Fibroblast of lung (primary cell): ENCODE measurements around the gene CFAP77. TPM values are rescaled to one million over a fixed set of nuclear protein-coding genes. Genes with fewer than 3 reads are reported as not detected.

Source experiments
- DNase-seq, 2 donors: peaks; one replicate each; pipeline versions ENCODE4 v3.0.0 to v3.0.0-alpha.2; 2010; ENCODE audit warnings: low read depth in 2 of 2
- H2AFZ ChIP-seq: 2 replicates; pipeline ENCODE4 v1.5.1; 2012; ENCODE audit warnings: low read length, control low read depth, inconsistent platforms
- H3K27ac ChIP-seq: 2 replicates; pipeline ENCODE4 v1.5.1; 2011; ENCODE audit warnings: low read length, control low read depth; ENCODE audit not compliant: insufficient read depth
- H3K27me3 ChIP-seq: 2 replicates; pipeline ENCODE4 v1.5.1; 2011; ENCODE audit warnings: mild to moderate bottlenecking, low read length; ENCODE audit not compliant: control insufficient read depth, insufficient read depth
- H3K36me3 ChIP-seq: 2 replicates; pipeline ENCODE4 v1.5.1; 2011; ENCODE audit warnings: low read length; ENCODE audit not compliant: control insufficient read depth, insufficient read depth
- H3K4me1 ChIP-seq: 2 replicates; pipeline ENCODE4 v1.5.1; 2011; ENCODE audit warnings: low read length; ENCODE audit not compliant: control insufficient read depth, insufficient read depth; ENCODE audit errors: extremely low read depth
- H3K4me2 ChIP-seq: 2 replicates; pipeline ENCODE4 v1.5.1; 2011; ENCODE audit warnings: low read length, control low read depth; ENCODE audit not compliant: insufficient read depth; ENCODE audit errors: extremely low read depth
- H3K4me3 ChIP-seq, 4 experiments: fragments of 200-600 bp in 1 of 4; sonication (generic) in 1 of 4; replicated peaks in 1 of 4; 2 replicates each; pipeline ENCODE4 v1.5.1; 2011 to 2016; ENCODE audit warnings: low read length in 4 of 4, low read depth in 3 of 4, mild to moderate bottlenecking in 3 of 4, control low read depth in 2 of 4, inconsistent platforms in 1 of 4, mixed read lengths in 1 of 4; ENCODE audit not compliant: insufficient read depth in 1 of 4; ENCODE audit errors: control extremely low read depth in 1 of 4
- H3K79me2 ChIP-seq: 2 replicates; pipeline ENCODE4 v1.5.1; 2012; ENCODE audit warnings: mild to moderate bottlenecking, low read length, inconsistent platforms; ENCODE audit not compliant: control insufficient read depth, insufficient read depth
- H3K9ac ChIP-seq: 2 replicates; pipeline ENCODE4 v1.5.1; 2011; ENCODE audit warnings: mild to moderate bottlenecking, low read length, control low read depth; ENCODE audit not compliant: insufficient read depth
- H3K9me3 ChIP-seq: 2 replicates; pipeline ENCODE4 v1.5.1; 2012; ENCODE audit warnings: low read depth, low read length; ENCODE audit not compliant: control insufficient read depth, insufficient read depth
- H4K20me1 ChIP-seq: 2 replicates; pipeline ENCODE4 v1.5.1; 2011; ENCODE audit warnings: low read length; ENCODE audit not compliant: control insufficient read depth, insufficient read depth; ENCODE audit errors: extremely low read depth
- EZH2 ChIP-seq: IDR thresholded peaks from 2 replicates; pipeline ENCODE4 v1.5.1; 2012; ENCODE audit warnings: low read length, control low read depth, mild to moderate bottlenecking; ENCODE audit errors: missing control alignments
- polyA plus RNA-seq, 2 donors: library from polyadenylated mRNA; depleted of rRNA in 1 of 2; stranded (reverse) in 1 of 2; unstranded in 1 of 2; fragments of >200 nt; gene quantifications; 2 replicates each; pipeline ENCODE4 v1.2.1, GENCODE V29; 2011 to 2012; ENCODE audit warnings: missing spikeins in 1 of 2
- total RNA-seq: library from RNA; depleted of rRNA; stranded (reverse); fragments of >200 nt; gene quantifications from 2 replicates; pipeline ENCODE4 v1.2.1, GENCODE V29; 2014
- TF ChIP-seq, protein P1 (sequence below), 2 donors: IDR thresholded peaks in 1 of 2; conservative IDR thresholded peaks in 1 of 2; 1 replicate in 1 of 2; 2 replicates in 1 of 2; pipeline ENCODE4 v1.5.1; 2011 to 2012; ENCODE audit warnings: low read length in 2 of 2, control low read depth in 1 of 2, inconsistent platforms in 1 of 2, low read depth in 1 of 2, mild to moderate bottlenecking in 1 of 2

The CFAP77 gene
- total and polyA plus RNA-seq, 2 donors (not counting 1 experiment from before 2014, with no cell fraction given), result not detected

DNA sequence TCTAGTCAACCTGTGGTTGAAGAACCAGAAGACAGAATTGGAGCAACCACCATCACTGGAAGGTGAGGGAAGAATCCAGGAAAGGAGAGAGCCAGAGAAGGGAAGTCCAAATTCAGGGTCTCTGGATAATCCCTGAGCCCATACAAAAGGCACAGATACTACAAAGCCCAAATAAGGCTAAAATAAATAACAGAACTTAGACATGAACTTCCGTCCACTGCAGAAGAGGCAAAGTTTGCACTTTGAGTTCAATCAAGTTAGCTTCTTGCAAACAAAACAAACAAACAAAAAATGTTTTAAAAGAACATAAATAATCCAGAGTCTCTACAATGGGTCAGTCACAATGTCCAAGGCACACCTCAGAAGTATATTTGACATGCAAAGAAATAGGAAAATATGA is 21.0 kb downstream of the CFAP77 start:
- Histone ChIP-seq H3K27ac (no peak overlapping the region), H3K4me2 (no peak overlapping the region), H3K27me3 (peaks cover 6% of the 10 kb centered on the region), H3K9ac (no peak overlapping the region), H2AFZ (no peak overlapping the region), H3K9me3 (no peaks in the 10 kb centered on the region), H3K4me3 (no peak overlapping the region), H4K20me1 (no peaks in the 10 kb centered on the region), H3K36me3 (no peaks in the 10 kb centered on the region), H3K4me1 (no peaks in the 10 kb centered on the region), H3K79me2 (no peaks in the 10 kb centered on the region)
- DNase-seq, result no peak
- TF ChIP-seq, protein P1, sequence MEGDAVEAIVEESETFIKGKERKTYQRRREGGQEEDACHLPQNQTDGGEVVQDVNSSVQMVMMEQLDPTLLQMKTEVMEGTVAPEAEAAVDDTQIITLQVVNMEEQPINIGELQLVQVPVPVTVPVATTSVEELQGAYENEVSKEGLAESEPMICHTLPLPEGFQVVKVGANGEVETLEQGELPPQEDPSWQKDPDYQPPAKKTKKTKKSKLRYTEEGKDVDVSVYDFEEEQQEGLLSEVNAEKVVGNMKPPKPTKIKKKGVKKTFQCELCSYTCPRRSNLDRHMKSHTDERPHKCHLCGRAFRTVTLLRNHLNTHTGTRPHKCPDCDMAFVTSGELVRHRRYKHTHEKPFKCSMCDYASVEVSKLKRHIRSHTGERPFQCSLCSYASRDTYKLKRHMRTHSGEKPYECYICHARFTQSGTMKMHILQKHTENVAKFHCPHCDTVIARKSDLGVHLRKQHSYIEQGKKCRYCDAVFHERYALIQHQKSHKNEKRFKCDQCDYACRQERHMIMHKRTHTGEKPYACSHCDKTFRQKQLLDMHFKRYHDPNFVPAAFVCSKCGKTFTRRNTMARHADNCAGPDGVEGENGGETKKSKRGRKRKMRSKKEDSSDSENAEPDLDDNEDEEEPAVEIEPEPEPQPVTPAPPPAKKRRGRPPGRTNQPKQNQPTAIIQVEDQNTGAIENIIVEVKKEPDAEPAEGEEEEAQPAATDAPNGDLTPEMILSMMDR (conservative IDR thresholded peaks at IDR 0.05 in 1 of 2, IDR thresholded peaks at IDR 0.05 in 1 of 2; ENCODE audit: low read depth in 1 of 2, low read length in 2 of 2), result no peak
- no peak for TF ChIP-seq EZH2

DNA sequence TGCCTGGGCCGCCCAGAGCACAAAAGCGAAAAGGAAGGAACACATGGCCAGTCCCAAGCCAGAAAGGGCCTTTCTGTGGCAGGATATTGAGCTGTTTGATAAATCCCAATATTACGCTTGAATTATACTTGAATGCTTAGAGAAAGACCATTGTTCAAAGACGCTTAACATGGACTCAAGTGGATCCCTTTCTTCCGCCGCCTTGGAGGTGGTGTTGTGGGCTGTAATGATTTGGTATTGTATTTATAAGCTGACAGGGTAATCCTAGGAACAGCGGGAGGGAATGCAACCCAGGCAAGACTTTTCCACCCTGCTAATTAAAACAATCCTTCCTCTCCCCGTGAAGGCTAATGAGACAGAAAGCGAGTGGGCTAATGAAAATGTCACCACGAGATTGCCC is 24.9 kb downstream of the CFAP77 start:
- Histone ChIP-seq H2AFZ (no peak overlapping the region), H3K4me2 (no peak overlapping the region), H3K4me1 (no peaks in the 10 kb centered on the region), H3K9me3 (no peaks in the 10 kb centered on the region), H3K79me2 (no peaks in the 10 kb centered on the region), H4K20me1 (no peaks in the 10 kb centered on the region), H3K27me3 (no peaks in the 10 kb centered on the region), H3K4me3 (no peak overlapping the region), H3K27ac (no peak overlapping the region), H3K9ac (no peak overlapping the region), H3K36me3 (no peaks in the 10 kb centered on the region)
- TF ChIP-seq EZH2, result no peak
- TF ChIP-seq, protein P1 (conservative IDR thresholded peaks at IDR 0.05 in 1 of 2, IDR thresholded peaks at IDR 0.05 in 1 of 2; ENCODE audit: low read depth in 1 of 2, low read length in 2 of 2), result no peak
- no peak for DNase-seq

DNA sequence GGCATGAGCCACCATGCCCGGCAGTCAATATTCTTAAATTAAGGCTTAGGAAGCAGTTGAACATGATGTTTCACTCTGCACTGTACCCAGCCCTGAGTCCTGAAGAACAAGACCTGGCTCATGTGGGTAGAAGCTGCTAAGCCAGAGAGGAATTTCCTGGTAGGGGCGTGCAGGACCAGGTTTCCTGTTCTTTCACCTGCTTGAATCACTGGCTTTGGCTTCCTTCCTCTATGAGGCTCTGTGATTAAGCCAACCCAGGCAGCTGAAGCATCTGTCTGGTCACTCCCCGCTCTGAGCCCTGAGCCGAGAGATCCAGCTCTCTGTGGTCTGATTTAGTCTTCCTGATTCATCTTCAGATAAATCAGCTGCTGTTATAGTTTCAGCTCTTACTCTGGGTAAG is 29.1 kb downstream of the CFAP77 start:
- Histone ChIP-seq H3K9me3 (no peaks in the 10 kb centered on the region), H3K4me2 (no peak overlapping the region), H3K9ac (no peak overlapping the region), H3K36me3 (no peaks in the 10 kb centered on the region), H3K27ac (no peak overlapping the region), H3K27me3 (peaks cover 11% of the 10 kb centered on the region), H3K79me2 (no peaks in the 10 kb centered on the region), H3K4me3 (no peak overlapping the region), H4K20me1 (no peaks in the 10 kb centered on the region), H2AFZ (no peak overlapping the region), H3K4me1 (no peaks in the 10 kb centered on the region)
- DNase-seq, result no peak
- TF ChIP-seq, protein P1 (conservative IDR thresholded peaks at IDR 0.05 in 1 of 2, IDR thresholded peaks at IDR 0.05 in 1 of 2; ENCODE audit: low read depth in 1 of 2, low read length in 2 of 2), result no peak
- TF ChIP-seq EZH2, result no peak
